Keratinocyte (primary cell): Measurements from ENCODE around the gene TMEM217.

ENCODE experiments used
- EZH2 ChIP-seq: IDR thresholded peaks from one replicate; pipeline ENCODE4 v1.6.1; 2012; ENCODE audit warnings: inconsistent platforms, mild to moderate bottlenecking, low read length, moderate library complexity
- TF ChIP-seq, protein P1 (sequence below), 3 experiments: IDR thresholded peaks in 1 of 3; conservative IDR thresholded peaks in 1 of 3; optimal IDR thresholded peaks in 1 of 3; 2 replicates in 2 of 3; 3 replicates in 1 of 3; pipeline versions ENCODE3 to v1.5.1; 2011; ENCODE audit warnings: low read length in 3 of 3, mild to moderate bottlenecking in 3 of 3, moderate library complexity in 2 of 3, control low read depth in 1 of 3, inconsistent platforms in 1 of 3; ENCODE audit not compliant: insufficient read depth in 2 of 3; ENCODE audit errors: extremely low read depth in 1 of 3

DNA sequence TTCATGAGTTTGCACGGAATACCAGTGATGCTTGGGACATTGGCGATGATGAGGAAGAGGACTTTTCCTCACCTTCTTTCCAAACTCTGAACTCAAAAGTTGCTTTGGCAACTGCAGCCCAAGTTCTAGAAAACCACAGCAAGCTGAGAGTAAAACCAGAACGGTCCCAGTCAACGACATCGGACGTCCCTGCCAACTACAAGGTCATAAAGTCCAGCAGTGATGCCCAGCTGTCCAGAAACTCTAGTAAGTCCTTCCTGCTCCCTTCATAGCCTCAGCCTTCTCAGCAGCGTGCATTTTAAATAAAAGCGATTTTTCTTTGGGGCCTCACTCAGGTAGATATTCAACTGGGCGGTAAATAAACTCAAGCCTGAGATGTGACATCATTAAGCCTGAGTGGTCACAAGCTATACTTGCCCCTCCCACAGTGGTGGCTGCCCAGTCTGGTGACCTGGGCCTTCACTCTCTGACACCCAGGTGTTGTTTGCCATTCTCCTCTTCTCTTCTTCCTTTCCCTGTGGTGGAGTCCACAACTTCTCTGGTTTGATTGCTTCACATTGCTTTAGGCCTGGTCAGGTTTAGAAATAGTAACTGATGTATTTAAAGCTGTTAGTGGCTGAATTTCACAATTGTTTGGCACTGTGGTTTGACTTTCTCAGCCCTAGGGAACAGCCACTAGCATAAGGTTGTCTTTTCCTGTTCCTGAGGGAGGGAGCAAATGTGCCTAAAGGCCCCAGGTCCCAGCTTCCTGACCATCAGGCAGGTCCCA, 21.6 kb upstream of the TMEM217 start:
- TF ChIP-seq, protein P1, sequence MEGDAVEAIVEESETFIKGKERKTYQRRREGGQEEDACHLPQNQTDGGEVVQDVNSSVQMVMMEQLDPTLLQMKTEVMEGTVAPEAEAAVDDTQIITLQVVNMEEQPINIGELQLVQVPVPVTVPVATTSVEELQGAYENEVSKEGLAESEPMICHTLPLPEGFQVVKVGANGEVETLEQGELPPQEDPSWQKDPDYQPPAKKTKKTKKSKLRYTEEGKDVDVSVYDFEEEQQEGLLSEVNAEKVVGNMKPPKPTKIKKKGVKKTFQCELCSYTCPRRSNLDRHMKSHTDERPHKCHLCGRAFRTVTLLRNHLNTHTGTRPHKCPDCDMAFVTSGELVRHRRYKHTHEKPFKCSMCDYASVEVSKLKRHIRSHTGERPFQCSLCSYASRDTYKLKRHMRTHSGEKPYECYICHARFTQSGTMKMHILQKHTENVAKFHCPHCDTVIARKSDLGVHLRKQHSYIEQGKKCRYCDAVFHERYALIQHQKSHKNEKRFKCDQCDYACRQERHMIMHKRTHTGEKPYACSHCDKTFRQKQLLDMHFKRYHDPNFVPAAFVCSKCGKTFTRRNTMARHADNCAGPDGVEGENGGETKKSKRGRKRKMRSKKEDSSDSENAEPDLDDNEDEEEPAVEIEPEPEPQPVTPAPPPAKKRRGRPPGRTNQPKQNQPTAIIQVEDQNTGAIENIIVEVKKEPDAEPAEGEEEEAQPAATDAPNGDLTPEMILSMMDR (optimal IDR thresholded peaks at IDR 0.05 in 1 of 3, IDR thresholded peaks at IDR 0.05 in 1 of 3, conservative IDR thresholded peaks at IDR 0.05 in 1 of 3; ENCODE audit: extremely low read depth in 1 of 3, insufficient read depth in 2 of 3, low read length in 3 of 3): no peak
- TF ChIP-seq EZH2: no peak
